ENCODE data around the gene UTP11.

The UTP11 gene

GRCh38 chr1:38068980-38069340 lies 56.4 kb downstream of the UTP11 start:
- H3K27me3 Mint-ChIP-seq, result peaks cover 42 to 71% of the 10 kb centered on the region in 2 donors
- peaks cover 0 to 3% of the 10 kb centered on the region in 2 donors for H3K4me1 Mint-ChIP-seq (ENCODE audit: low read depth in 2 of 2)
- DNase-seq (no peak), ATAC-seq (replicated peaks) (no peak)
- H3K4me3 Mint-ChIP-seq, result no peak overlapping the region
- H3K36me3 Mint-ChIP-seq (ENCODE audit: insufficient read depth), result no peaks in the 10 kb centered on the region
- no peaks in the 10 kb centered on the region for H3K9me3 Mint-ChIP-seq
- H3K27ac Mint-ChIP-seq, result no peak overlapping the region

GRCh38 chr1:38071312-38072256 lies 59.0 kb downstream of the UTP11 start:
- H3K27ac Mint-ChIP-seq, result no peak overlapping the region
- DNase-seq (no peak), ATAC-seq (replicated peaks) (peak; percentile 59)
- peaks cover 0 to 3% of the 10 kb centered on the region in 2 donors for H3K4me1 Mint-ChIP-seq (ENCODE audit: low read depth in 2 of 2)
- H3K4me3 Mint-ChIP-seq, result no peak overlapping the region
- peaks cover 46 to 95% of the 10 kb centered on the region in 2 donors for H3K27me3 Mint-ChIP-seq
- H3K9me3 Mint-ChIP-seq, result no peaks in the 10 kb centered on the region
- H3K36me3 Mint-ChIP-seq (ENCODE audit: insufficient read depth), result no peaks in the 10 kb centered on the region

DNA sequence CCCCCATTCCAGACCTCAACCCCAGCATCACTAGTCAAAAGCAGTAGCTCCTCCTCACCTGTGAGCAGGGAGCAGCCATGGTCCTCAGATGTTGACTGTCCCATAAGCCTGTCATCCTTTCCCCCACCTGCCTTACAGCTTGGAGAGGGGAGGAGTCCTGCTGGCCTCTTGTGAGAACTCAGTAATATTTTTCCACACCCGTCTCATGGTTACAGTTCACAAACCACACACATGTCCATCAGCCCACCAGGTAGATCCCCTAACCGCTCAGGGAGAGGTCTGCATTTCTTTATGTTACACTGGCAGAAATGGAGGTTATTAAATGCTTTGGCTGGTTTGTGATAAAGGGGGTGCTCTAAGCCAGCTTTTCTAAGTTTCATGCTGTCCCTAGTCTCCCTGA lies 60.3 kb downstream of the UTP11 start:
- Mint-ChIP-seq H3K9me3 (no peaks in the 10 kb centered on the region), H3K27ac (no peak overlapping the region), H3K4me1 (ENCODE audit: low read depth in 2 of 2) (peaks cover 0 to 3% of the 10 kb centered on the region in 2 donors), H3K27me3 (peaks cover 41 to 85% of the 10 kb centered on the region in 2 donors), H3K36me3 (ENCODE audit: insufficient read depth) (no peaks in the 10 kb centered on the region), H3K4me3 (no peak overlapping the region)
- ATAC-seq (replicated peaks) (no peak), DNase-seq (no peak)

GRCh38 chr1:38073534-38074301 lies 61.2 kb downstream of the UTP11 start:
- ATAC-seq (replicated peaks), result no peak
- Mint-ChIP-seq H3K4me3 (no peak overlapping the region), H3K9me3 (no peaks in the 10 kb centered on the region), H3K27me3 (peaks cover 39 to 77% of the 10 kb centered on the region in 2 donors), H3K4me1 (ENCODE audit: low read depth in 2 of 2) (peaks cover 0 to 3% of the 10 kb centered on the region in 2 donors), H3K36me3 (ENCODE audit: insufficient read depth) (no peaks in the 10 kb centered on the region), H3K27ac (no peak overlapping the region)
- DNase-seq, result no peak

DNA sequence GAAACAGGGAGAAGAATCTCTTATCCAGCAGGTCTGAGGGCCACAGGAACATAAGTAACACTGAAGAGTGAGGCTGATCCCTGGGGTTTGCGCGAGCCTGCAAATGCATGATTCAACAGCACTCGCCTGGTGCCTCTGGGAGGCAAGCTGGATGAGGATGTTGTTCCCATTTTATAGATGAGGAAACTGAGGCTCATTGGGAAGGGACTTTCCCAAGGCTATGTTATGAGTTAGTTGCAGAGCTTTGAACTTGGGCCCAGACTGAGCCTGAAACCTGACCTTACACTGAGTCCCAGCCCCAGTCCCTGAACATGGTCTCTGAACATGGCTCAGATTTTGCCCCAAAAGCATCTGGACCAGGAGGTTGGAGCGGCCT lies 61.8 kb downstream of the UTP11 start:
- Mint-ChIP-seq H3K36me3 (ENCODE audit: insufficient read depth) (no peaks in the 10 kb centered on the region), H3K27me3 (peaks cover 39 to 71% of the 10 kb centered on the region in 2 donors), H3K4me3 (no peak overlapping the region), H3K9me3 (no peaks in the 10 kb centered on the region), H3K4me1 (ENCODE audit: low read depth in 2 of 2) (peaks cover 0 to 3% of the 10 kb centered on the region in 2 donors), H3K27ac (no peak overlapping the region)
- DNase-seq, result no peak
- no peak for ATAC-seq (replicated peaks)
